Heart right ventricle (tissue), 16 donors: ENCODE results near the gene COG8. TPM values are rescaled to one million over a fixed set of nuclear protein-coding genes. Genes with fewer than 3 reads are reported as not detected.
A peak's percentile ranks its signal among the peaks of the same experiment; 100 is the strongest.

ENCODE experiments used
- ATAC-seq, 8 donors: fragments of 200-7000 bp; cut with Tn5 transposase; one replicate each; pipeline ENCODE4 v1.9.1; 2020; ENCODE audit warnings: mild to moderate bottlenecking in 8 of 8, moderate library complexity in 8 of 8, moderate number of reproducible peaks in 1 of 8
- DNase-seq, 2 donors: peaks; one replicate each; pipeline ENCODE4 v3.0.0-alpha.2; 2020
- H3K27ac ChIP-seq, 10 donors: fragments of 200-600 bp; sonication (generic) in 2 of 10; one replicate each; pipeline versions ENCODE4 v1.5.0 to v1.8.0; 2020 to 2022; ENCODE audit warnings: mild to moderate bottlenecking in 3 of 10
- H3K27me3 ChIP-seq, 7 donors: fragments of 200-600 bp; one replicate each; pipeline ENCODE4 v1.8.0; 2021 to 2022; ENCODE audit warnings: mild to moderate bottlenecking in 2 of 7
- H3K36me3 ChIP-seq, 9 donors: fragments of 200-600 bp; sonication (generic) in 1 of 9; one replicate each; pipeline versions ENCODE4 v1.5.0 to v1.8.0; 2020 to 2022; ENCODE audit warnings: mild to moderate bottlenecking in 2 of 9
- H3K4me1 ChIP-seq, 9 donors: fragments of 200-600 bp; sonication (generic) in 1 of 9; one replicate each; pipeline versions ENCODE4 v1.5.0 to v1.8.0; 2020 to 2022; ENCODE audit warnings: mild to moderate bottlenecking in 4 of 9
- H3K4me3 ChIP-seq, 10 donors: fragments of 200-600 bp; sonication (generic) in 2 of 10; one replicate each; pipeline versions ENCODE4 v1.5.0 to v1.8.0; 2020 to 2022; ENCODE audit warnings: mild to moderate bottlenecking in 7 of 10, moderate library complexity in 2 of 10
- H3K9me3 ChIP-seq, 11 donors: fragments of 200-600 bp in 10 of 11; sonication (generic) in 2 of 11; one replicate each; pipeline versions ENCODE4 v1.5.0 to v1.8.0; 2013 to 2022; ENCODE audit warnings: mild to moderate bottlenecking in 2 of 11, control low read depth in 1 of 11, moderate library complexity in 1 of 11
- CTCF ChIP-seq, 9 donors: fragments of 200-600 bp; sonication (generic) in 2 of 9; IDR thresholded peaks; one replicate each; pipeline versions ENCODE4 v1.5.0 to v1.8.0; 2021 to 2022; ENCODE audit warnings: antibody characterized with exemption in 9 of 9, mild to moderate bottlenecking in 5 of 9, moderate library complexity in 1 of 9
- WGBS, 2 donors: extraction: QIAGEN DNeasy Blood & Tissue Kit; methylation state at CpG; one replicate each; pipeline ENCODE4 v1.1.7; 2013; ENCODE audit warnings: inconsistent platforms in 1 of 2; 5-methylcytosine and 5-hydroxymethylcytosine counted together
- intact Hi-C, 10 donors: fragments of 100-400 bp; cut with DNase I; formaldehyde crosslinking; loops; one replicate each; pipeline versions ENCODE4 v1.11.1 to v1.14.2; 2022
- polyA plus RNA-seq, 2 donors: library from polyadenylated mRNA; stranded (reverse); fragments of 200-250 nt; gene quantifications; one replicate each; pipeline ENCODE4 v1.2.3, GENCODE V29; 2013
- total RNA-seq, 10 donors: library from RNA; stranded (reverse); fragmentation: NEBNext Ultra II Directional in 3 of 10; extraction: Animal tissue kit (Norgen Biotek cat#: 25700) in 3 of 10; gene quantifications; one replicate each; pipeline versions ENCODE4 v1.2.1 to v1.2.4, GENCODE V29; 2021 to 2023
- donor health status: Arrhythmogenic right ventricular cardiomyopathy.
- donor health status: ischemic (EF 13 %, LVEDD 7.1; RV severe dilation, severe dysfunction).
- donor health status: healthy with polysubstance abuse.
- donor health status: DM: no; HTN: yes; CAD: no.
- donor health status: DM: no; HTN: no; CAD: no.
- donor health status: ischemic (EF 25% LVEDD 6.9; RV normal size, moderate dysfunction).
- donor health status: ischemic (EF 25% LVEDD 5.7; RV mildly dilated, moderate dysfunction).
- donor health status: healthy.
- donor health status: DM: yes; HTN: yes; CAD: no.
- donor health status: Ischemic cardiomyopathy.
- donor health status: ischemic (EF 35%, LVEDD 5.7; RV mildly dilated, moderate dysfunction).
- donor health status: nonischemic (EF 11% LVEDD 7.7; RV severe dilation, severe dysfunction).
- donor health status: DM: yes; HTN: yes; CAD: no.
- donor health status: PGD.
- donor health status: ischemic (EF 29% LVEDD 5.4; RV normal size, mild dysfunction).
- donor health status: nonischemic (EF 23%, LVEDD 6.1; RV moderate dilation, normal function).

COG8 gene
- total and polyA plus RNA-seq, 12 donors: 15.7 to 29.1 (median 23.1) TPM

DNA sequence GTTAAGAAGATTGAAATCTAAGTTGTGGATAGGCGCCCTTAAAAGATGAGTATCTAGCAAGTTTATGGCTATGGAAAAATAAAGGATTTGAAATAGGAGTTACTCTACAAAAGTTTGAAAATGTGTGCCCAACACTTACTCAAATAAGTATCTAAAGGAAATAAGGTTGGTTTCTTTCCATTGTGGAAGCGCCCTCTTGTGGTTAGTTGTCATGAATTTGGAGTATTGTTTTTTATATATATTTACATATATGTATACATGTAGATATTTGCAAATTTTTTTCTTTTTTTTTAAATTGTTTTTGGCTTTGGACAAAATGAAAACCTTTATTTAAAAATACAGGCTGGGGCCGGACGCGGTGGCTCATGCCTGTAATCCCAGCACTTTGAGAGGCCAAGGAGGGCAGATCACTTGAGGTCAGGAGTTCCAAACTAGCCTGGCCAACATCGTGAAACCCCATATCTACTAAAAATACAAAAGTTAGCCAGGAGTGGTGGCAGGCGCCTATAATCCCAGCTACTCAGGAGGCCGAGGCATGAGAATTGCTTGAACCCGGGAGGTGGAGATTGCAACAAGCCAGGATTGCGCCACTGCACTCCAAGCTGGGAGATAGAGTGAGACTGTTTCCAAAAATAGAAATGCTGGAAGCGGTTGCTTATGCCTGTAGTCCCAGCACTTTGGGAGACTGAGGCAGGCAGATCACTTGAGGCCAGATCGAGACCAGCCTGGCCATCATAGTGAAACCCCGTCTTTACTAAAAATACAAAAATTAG, 52.2 kb downstream of the COG8 start:
- peaks cover 0 to 16% (median 10%) of the 10 kb centered on the region in 9 donors for H3K4me1 ChIP-seq
- no peaks in the 10 kb centered on the region for H3K27me3 ChIP-seq
- peak; percentile 54 to 58 for DNase-seq
- intact Hi-C loops: loop anchor here in 8 of 10 donors (1.0 to 10.0 kb wide), 7 partner anchors 102 to 382 kb away; partner anchors contain the start of gene SNTB2 (in 1 of the 8)
- 40 to 47% methylated on average over 13 of the region's 13 CpGs for WGBS, 2 donors
- no peaks in the 10 kb centered on the region for H3K9me3 ChIP-seq
- H3K36me3 ChIP-seq: peaks cover 0 to 45% (median 3%) of the 10 kb centered on the region in 9 donors
- peak; percentile 61 to 82 (median 71) for TF ChIP-seq CTCF (IDR thresholded peaks at IDR 0.05)
- H3K4me3 ChIP-seq: no peak overlapping the region
- H3K27ac ChIP-seq: peak overlapping the region in 4 of 10 donors; percentile 18 to 48 (median 42)
- peak; percentile 68 to 92 (median 72) for ATAC-seq

DNA sequence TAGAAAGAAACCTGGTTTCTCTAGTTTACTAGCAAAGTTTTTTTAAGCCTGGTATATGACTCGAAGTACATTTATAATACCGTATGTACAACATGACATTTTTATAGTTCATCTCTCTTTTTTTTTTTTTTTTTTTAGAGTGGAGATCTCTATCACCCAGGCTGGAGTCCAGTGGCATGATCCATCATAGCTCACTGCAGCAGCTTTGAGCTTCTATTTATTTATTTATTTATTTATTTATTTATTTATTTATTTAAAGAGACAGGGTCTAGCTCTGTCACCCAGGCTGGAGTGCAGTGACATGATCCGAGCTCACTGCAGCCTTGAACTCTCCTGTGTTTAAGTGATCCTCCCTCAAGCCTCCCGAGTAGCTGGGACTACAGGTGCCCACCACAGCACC, 54.1 kb downstream of the COG8 start:
- ATAC-seq (no peak), DNase-seq (no peak)
- H3K27me3 ChIP-seq: no peaks in the 10 kb centered on the region
- H3K27ac ChIP-seq: no peak overlapping the region
- H3K4me1 ChIP-seq: peaks cover 0 to 16% (median 10%) of the 10 kb centered on the region in 9 donors
- WGBS, 2 donors: 89 to 90% methylated on average over 4 of the region's 4 CpGs
- no peak overlapping the region for H3K4me3 ChIP-seq
- no peaks in the 10 kb centered on the region for H3K9me3 ChIP-seq
- no peak for TF ChIP-seq CTCF (IDR thresholded peaks at IDR 0.05)
- H3K36me3 ChIP-seq: peaks cover 0 to 39% (median 3%) of the 10 kb centered on the region in 9 donors
- intact Hi-C loops: loop anchor here in 4 of 10 donors (5.0 to 10.0 kb wide), 3 partner anchors 100 to 380 kb away; partner anchors contain the start of gene SNTB2 (in 1 of the 4)

GRCh38 chr16:69283851-69284250, 55.5 kb downstream of the COG8 start:
- H3K9me3 ChIP-seq: no peaks in the 10 kb centered on the region
- H3K36me3 ChIP-seq: peaks cover 0 to 39% (median 3%) of the 10 kb centered on the region in 9 donors
- DNase-seq (no peak), ATAC-seq (no peak)
- TF ChIP-seq CTCF (IDR thresholded peaks at IDR 0.05): no peak
- intact Hi-C loops: loop anchor here in 3 of 10 donors (5.0 to 10.0 kb wide), 3 partner anchors 99 to 379 kb away; partner anchors contain the start of gene SNTB2 (in 1 of the 3)
- no peak overlapping the region for H3K4me3 ChIP-seq
- H3K27ac ChIP-seq: no peak overlapping the region
- peaks cover 0 to 16% (median 10%) of the 10 kb centered on the region in 9 donors for H3K4me1 ChIP-seq
- 65 to 67% methylated on average over 4 of the region's 4 CpGs for WGBS, 2 donors
- H3K27me3 ChIP-seq: no peaks in the 10 kb centered on the region

- Histone ChIP-seq H3K27me3 (no peaks in the 10 kb centered on the region), H3K4me3 (no peak overlapping the region), H3K36me3 (peaks cover 0 to 9% (median 0%) of the 10 kb centered on the region in 9 donors), H3K27ac (peak overlapping the region in 2 of 10 donors; percentile 10 to 27), H3K9me3 (no peaks in the 10 kb centered on the region), H3K4me1 (peaks cover 0 to 27% (median 8%) of the 10 kb centered on the region in 9 donors)
- no peak for TF ChIP-seq CTCF (IDR thresholded peaks at IDR 0.05)
- DNase-seq: no peak
- WGBS, 2 donors: 51 to 67% methylated on average over 1 of the region's 1 CpG
- intact Hi-C loops: loop anchor here in 1 of 10 donors (10.0 kb wide), 1 partner anchor 83 kb away; no protein-coding TSS in a partner anchor
- ATAC-seq: no peak
Measured at GRCh38 chr16:69277413-69277812, 62.0 kb downstream of the COG8 start.

Other genes with a start within 250 kb of the COG8 start
- 1 to 10 TPM in 1 of 10 donors, under 1 TPM in 9; 0.15 to 1.8 (median 0.38) TPM for gene HAS3, start 233.9 kb downstream of the COG8 start, total RNA-seq
- gene HAS3, start 233.9 kb downstream of the COG8 start, polyA plus RNA-seq: under 1 TPM; 0.22 to 0.65 TPM
- gene CHTF8, start 207.0 kb downstream of the COG8 start, total RNA-seq: 10 to 100 TPM; 46.1 to 80.6 (median 55.6) TPM
- gene CHTF8, start 207.0 kb downstream of the COG8 start, polyA plus RNA-seq: 10 to 100 TPM; 17.2 to 38.0 TPM
- gene UTP4, start 206.9 kb downstream of the COG8 start, total RNA-seq: 10 to 100 TPM; 19.1 to 32.8 (median 26.8) TPM
- gene UTP4, start 206.9 kb downstream of the COG8 start, polyA plus RNA-seq: 10 to 100 TPM; 13.0 to 22.8 TPM
- 10 to 100 TPM in 3 of 10 donors, 1 to 10 TPM in 7; 8.1 to 15.7 (median 9.5) TPM for gene SNTB2, start 152.4 kb downstream of the COG8 start, total RNA-seq
- gene SNTB2, start 152.4 kb downstream of the COG8 start, polyA plus RNA-seq: 1 to 10 TPM; 3.0 to 4.0 TPM
- 10 to 100 TPM; 24.2 to 35.1 (median 27.7) TPM for gene VPS4A, start 28.2 kb downstream of the COG8 start, total RNA-seq
- gene VPS4A, start 28.2 kb downstream of the COG8 start, polyA plus RNA-seq: 10 to 100 TPM; 38.8 to 44.6 TPM
- 10 to 100 TPM in 1 of 10 donors, 1 to 10 TPM in 9; 3.9 to 10.7 (median 5.4) TPM for gene PDF, start 9.0 kb downstream of the COG8 start, total RNA-seq
- 1 to 10 TPM; 2.0 to 9.9 TPM for gene PDF, start 9.0 kb downstream of the COG8 start, polyA plus RNA-seq
- gene NIP7, start 208 bp upstream of the COG8 start, total RNA-seq: 10 to 100 TPM in 1 of 10 donors, 1 to 10 TPM in 9; 6.1 to 15.8 (median 7.8) TPM
- 1 to 10 TPM; 8.0 to 8.2 TPM for gene NIP7, start 208 bp upstream of the COG8 start, polyA plus RNA-seq
- gene TMED6, start 12.2 kb upstream of the COG8 start, total RNA-seq: under 1 TPM in 4 of 10 donors, not detected in 6; 0.32 to 0.41 (median 0.38) TPM
- under 1 TPM in 1 of 2 donors, not detected in 1; 0.37 TPM for gene TMED6, start 12.2 kb upstream of the COG8 start, polyA plus RNA-seq
- gene TERF2, start 46.4 kb upstream of the COG8 start, total RNA-seq: 10 to 100 TPM; 19.9 to 31.9 (median 28.3) TPM
- 10 to 100 TPM in 1 of 2 donors, 1 to 10 TPM in 1; 6.7 to 12.8 TPM for gene TERF2, start 46.4 kb upstream of the COG8 start, polyA plus RNA-seq
- gene CYB5B, start 85.1 kb upstream of the COG8 start, total RNA-seq: 10 to 100 TPM; 59.8 to 84.2 (median 72.5) TPM
- gene CYB5B, start 85.1 kb upstream of the COG8 start, polyA plus RNA-seq: 10 to 100 TPM; 53.8 to 59.9 TPM
- gene NFAT5, start 226.4 kb upstream of the COG8 start, total RNA-seq: 10 to 100 TPM; 14.6 to 23.7 (median 21.5) TPM
- gene NFAT5, start 226.4 kb upstream of the COG8 start, polyA plus RNA-seq: 1 to 10 TPM; 1.7 to 5.6 TPM